ENCODE results near the gene STAG3.
A peak's percentile ranks its signal among the peaks of the same experiment; 100 is the strongest.
"Not testable (repeated sequence)": the region's sequence is repeated elsewhere in the genome, so short reads cannot be mapped to it uniquely, and the experiment has no call there.

STAG3 gene

GRCh38 chr7:100215895-100216294, 38.2 kb downstream of the STAG3 start:
- no peak overlapping the region for H3K4me2 ChIP-seq (ENCODE audit: low read depth, low read length, poor library complexity, severe bottlenecking)
- TF ChIP-seq, protein P1, sequence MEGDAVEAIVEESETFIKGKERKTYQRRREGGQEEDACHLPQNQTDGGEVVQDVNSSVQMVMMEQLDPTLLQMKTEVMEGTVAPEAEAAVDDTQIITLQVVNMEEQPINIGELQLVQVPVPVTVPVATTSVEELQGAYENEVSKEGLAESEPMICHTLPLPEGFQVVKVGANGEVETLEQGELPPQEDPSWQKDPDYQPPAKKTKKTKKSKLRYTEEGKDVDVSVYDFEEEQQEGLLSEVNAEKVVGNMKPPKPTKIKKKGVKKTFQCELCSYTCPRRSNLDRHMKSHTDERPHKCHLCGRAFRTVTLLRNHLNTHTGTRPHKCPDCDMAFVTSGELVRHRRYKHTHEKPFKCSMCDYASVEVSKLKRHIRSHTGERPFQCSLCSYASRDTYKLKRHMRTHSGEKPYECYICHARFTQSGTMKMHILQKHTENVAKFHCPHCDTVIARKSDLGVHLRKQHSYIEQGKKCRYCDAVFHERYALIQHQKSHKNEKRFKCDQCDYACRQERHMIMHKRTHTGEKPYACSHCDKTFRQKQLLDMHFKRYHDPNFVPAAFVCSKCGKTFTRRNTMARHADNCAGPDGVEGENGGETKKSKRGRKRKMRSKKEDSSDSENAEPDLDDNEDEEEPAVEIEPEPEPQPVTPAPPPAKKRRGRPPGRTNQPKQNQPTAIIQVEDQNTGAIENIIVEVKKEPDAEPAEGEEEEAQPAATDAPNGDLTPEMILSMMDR (conservative IDR thresholded peaks at IDR 0.05; ENCODE audit: low read length) = no peak
- no peak for TF ChIP-seq EZH2phosphoT487 (IDR thresholded peaks at IDR 0.05; ENCODE audit: borderline replicate concordance)
- H3K79me2 ChIP-seq (ENCODE audit: insufficient read depth, low read length) = peaks cover 9% of the 10 kb centered on the region; the same call in 1 of the 2 replicates
- H3K36me3 ChIP-seq (ENCODE audit: insufficient read depth, low read length) = no peaks in the 10 kb centered on the region
- H3K9me2 ChIP-seq (replicated peaks; ENCODE audit: low read depth, low read length) = no peaks in the 10 kb centered on the region
- H3K4me3 ChIP-seq (ENCODE audit: low read length, poor library complexity, severe bottlenecking) = no peak overlapping the region
- H4K20me1 ChIP-seq (ENCODE audit: insufficient read depth, low read length, poor library complexity, severe bottlenecking) = no peaks in the 10 kb centered on the region
- no peaks in the 10 kb centered on the region for H3K9me3 ChIP-seq (ENCODE audit: insufficient read depth, low read depth, low read length)
- H3F3A ChIP-seq (ENCODE audit: low read depth) = no peaks in the 10 kb centered on the region
- H3K4me1 ChIP-seq (ENCODE audit: insufficient read depth, low read length, poor library complexity, severe bottlenecking) = peaks cover 12% of the 10 kb centered on the region
- no peaks in the 10 kb centered on the region for H3K27me3 ChIP-seq (ENCODE audit: insufficient read depth, low read length, poor library complexity, severe bottlenecking)
- H2AFZ ChIP-seq (ENCODE audit: low read length) = no peak overlapping the region
- H3K9ac ChIP-seq (ENCODE audit: low read depth, low read length, poor library complexity, severe bottlenecking) = no peak overlapping the region

DNA sequence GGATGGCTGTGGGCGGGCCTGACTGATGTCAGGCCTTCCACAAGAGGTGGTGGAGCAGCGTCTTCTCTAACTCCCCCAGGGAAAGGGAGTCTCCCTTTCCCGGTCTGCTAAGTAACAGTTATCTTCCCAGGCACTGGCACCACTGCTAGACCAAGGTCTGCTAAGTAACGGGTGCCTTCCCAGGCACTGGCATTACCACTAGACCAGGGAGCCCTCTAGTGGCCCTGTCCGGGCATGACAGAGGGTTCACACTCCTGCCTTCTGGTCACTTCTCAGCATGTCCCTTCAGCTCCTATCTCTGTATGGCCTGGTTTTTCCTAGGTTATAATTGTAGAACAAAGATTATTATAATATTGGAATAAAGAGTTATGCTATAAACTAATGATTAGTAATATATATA, 40.2 kb downstream of the STAG3 start:
- not testable (repeated sequence) for H2AFZ ChIP-seq (ENCODE audit: low read length)

DNA sequence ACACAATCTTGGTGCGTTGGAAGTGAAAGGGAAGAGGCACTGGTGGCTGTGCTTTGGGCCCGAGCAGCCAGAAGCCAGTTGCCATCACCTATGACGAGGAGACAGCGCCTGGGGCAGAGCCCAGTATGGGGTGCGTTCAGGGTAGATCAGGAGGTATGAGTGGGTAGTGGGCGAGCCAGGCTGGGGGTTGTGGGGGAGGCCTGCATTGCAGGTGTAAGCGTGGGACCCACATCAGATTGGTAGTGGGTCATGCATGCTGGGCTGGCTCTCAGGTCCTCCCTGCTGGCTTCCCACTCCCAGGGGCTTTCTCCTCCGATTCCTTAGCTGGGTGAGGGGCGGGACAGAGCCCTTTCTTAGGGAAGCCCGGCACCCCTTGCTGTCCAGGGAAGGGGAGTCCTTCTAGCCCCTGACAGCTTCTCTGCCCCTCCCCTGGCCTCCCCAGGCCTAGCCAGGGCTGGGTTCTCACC, 41.6 kb downstream of the STAG3 start:
- Histone ChIP-seq H3K79me2 (ENCODE audit: insufficient read depth, low read length) (peaks cover 26% of the 10 kb centered on the region; the same call in 1 of the 2 replicates), H3K36me3 (ENCODE audit: insufficient read depth, low read length) (no peaks in the 10 kb centered on the region; the same call in 1 of the 2 replicates), H3K9me3 (ENCODE audit: insufficient read depth, low read depth, low read length) (no peaks in the 10 kb centered on the region), H3K4me1 (ENCODE audit: insufficient read depth, low read length, poor library complexity, severe bottlenecking) (peaks cover 7% of the 10 kb centered on the region), H3F3A (ENCODE audit: low read depth) (no peaks in the 10 kb centered on the region), H2AFZ (ENCODE audit: low read length) (no peak overlapping the region), H4K20me1 (ENCODE audit: insufficient read depth, low read length, poor library complexity, severe bottlenecking) (no peaks in the 10 kb centered on the region), H3K27me3 (ENCODE audit: insufficient read depth, low read length, poor library complexity, severe bottlenecking) (no peaks in the 10 kb centered on the region), H3K9me2 (replicated peaks; ENCODE audit: low read depth, low read length) (no peaks in the 10 kb centered on the region), H3K4me2 (ENCODE audit: low read depth, low read length, poor library complexity, severe bottlenecking) (peak overlapping the region; percentile 81), H3K9ac (ENCODE audit: low read depth, low read length, poor library complexity, severe bottlenecking) (peak overlapping the region; percentile 80), H3K4me3 (ENCODE audit: low read length, poor library complexity, severe bottlenecking) (peak overlapping the region; percentile 72)
- TF ChIP-seq EZH2phosphoT487 (IDR thresholded peaks at IDR 0.05; ENCODE audit: borderline replicate concordance) = no peak
- TF ChIP-seq, protein P1 (conservative IDR thresholded peaks at IDR 0.05; ENCODE audit: low read length) = no peak

More for the DNA sequence above, 40.2 kb downstream of the STAG3 start:
- peaks cover 22% of the 10 kb centered on the region; the same call in 1 of the 2 replicates for H3K79me2 ChIP-seq (ENCODE audit: insufficient read depth, low read length)
- peak overlapping the region; percentile 34 for H3K4me2 ChIP-seq (ENCODE audit: low read depth, low read length, poor library complexity, severe bottlenecking)
- not testable (repeated sequence) for H3K9me3 ChIP-seq (ENCODE audit: insufficient read depth, low read depth, low read length); H3K9ac ChIP-seq (ENCODE audit: low read depth, low read length, poor library complexity, severe bottlenecking); H3F3A ChIP-seq (ENCODE audit: low read depth); H3K27me3 ChIP-seq (ENCODE audit: insufficient read depth, low read length, poor library complexity, severe bottlenecking); H3K4me1 ChIP-seq (ENCODE audit: insufficient read depth, low read length, poor library complexity, severe bottlenecking); H3K36me3 ChIP-seq (ENCODE audit: insufficient read depth, low read length); H4K20me1 ChIP-seq (ENCODE audit: insufficient read depth, low read length, poor library complexity, severe bottlenecking); H3K9me2 ChIP-seq (replicated peaks; ENCODE audit: low read depth, low read length); H3K4me3 ChIP-seq (ENCODE audit: low read length, poor library complexity, severe bottlenecking)
- TF ChIP-seq, protein P1 (conservative IDR thresholded peaks at IDR 0.05; ENCODE audit: low read length) = peak; percentile 24; the same call in 1 of the 2 replicates

- Histone ChIP-seq H3K9ac (ENCODE audit: low read depth, low read length, poor library complexity, severe bottlenecking) (peak within 1 kb of the TSS; percentile 80), H3K4me3 (ENCODE audit: low read length, poor library complexity, severe bottlenecking) (peak within 1 kb of the TSS; percentile 72), H3K79me2 (ENCODE audit: insufficient read depth, low read length) (peaks cover 26% of the 10 kb centered on the region; the same call in 1 of the 2 replicates), H3K4me2 (ENCODE audit: low read depth, low read length, poor library complexity, severe bottlenecking) (peak within 1 kb of the TSS; percentile 81)
- not testable (repeated sequence) for H3K36me3 ChIP-seq (ENCODE audit: insufficient read depth, low read length); H3F3A ChIP-seq (ENCODE audit: low read depth); H4K20me1 ChIP-seq (ENCODE audit: insufficient read depth, low read length, poor library complexity, severe bottlenecking); H2AFZ ChIP-seq (ENCODE audit: low read length); H3K9me3 ChIP-seq (ENCODE audit: insufficient read depth, low read depth, low read length); H3K27me3 ChIP-seq (ENCODE audit: insufficient read depth, low read length, poor library complexity, severe bottlenecking); H3K4me1 ChIP-seq (ENCODE audit: insufficient read depth, low read length, poor library complexity, severe bottlenecking); H3K9me2 ChIP-seq (replicated peaks; ENCODE audit: low read depth, low read length)
These were observed 42.3 kb downstream of the STAG3 start, which contains the start of gene PVRIG for GRCh38 chr7:100219801-100220585. Gene PVRIG (plus strand): TSS chr7:100219949. CDS start chr7:100219971, 22 bp downstream.
